Mucosa of descending colon (tissue), 3 donors: ENCODE data around the gene PRSS38. TPM values are rescaled to one million over a fixed set of nuclear protein-coding genes. Genes with fewer than 3 reads are reported as not detected.

Experiments used
- ATAC-seq: fragments of 200-7000 bp; cut with Tn5 transposase; one replicate; pipeline ENCODE4 v1.9.1; 2020; ENCODE audit warnings: mild to moderate bottlenecking, moderate library complexity
- DNase-seq, 3 donors: peaks; one replicate each; pipeline ENCODE4 v3.0.0-alpha.2; 2020
- H3K36me3 ChIP-seq: fragments of 200-600 bp; one replicate; pipeline ENCODE4 v1.8.0; 2021; ENCODE audit warnings: low read depth, mild to moderate bottlenecking
- H3K4me1 ChIP-seq: fragments of 200-600 bp; one replicate; pipeline ENCODE4 v1.8.0; 2021; ENCODE audit warnings: low read depth, mild to moderate bottlenecking
- H3K4me3 ChIP-seq: fragments of 200-600 bp; one replicate; pipeline ENCODE4 v1.8.0; 2021; ENCODE audit warnings: mild to moderate bottlenecking
- H3K9me3 ChIP-seq: fragments of 200-600 bp; one replicate; pipeline ENCODE4 v1.8.0; 2021; ENCODE audit warnings: mild to moderate bottlenecking
- CTCF ChIP-seq: fragments of 200-600 bp; IDR thresholded peaks from one replicate; pipeline ENCODE4 v1.8.0; 2022; ENCODE audit warnings: antibody characterized with exemption, mild to moderate bottlenecking
- intact Hi-C, 2 donors: fragments of 100-400 bp; cut with DNase I in 1 of 2; cut with micrococcal nuclease in 1 of 2; formaldehyde crosslinking; loops; one replicate each; pipeline versions ENCODE4 v1.11.0 to v1.11.1; 2022; cut with DNase I, micrococcal nuclease
- total RNA-seq, 3 donors: library from RNA; stranded (reverse); fragmentation: NEBNext Ultra II Directional in 2 of 3; extraction: Animal tissue kit (Norgen Biotek cat#: 25700) in 2 of 3; gene quantifications; one replicate each; pipeline versions ENCODE4 v1.2.1 to v1.2.4, GENCODE V29; 2021 to 2023
- donor health status: DM: no; HTN: no; CAD: no; lungs with moderate emphysema.
- donor health status: DM: no; HTN: no; CAD: no.
- donor health status: DM: no; HTN: yes; CAD: no.

PRSS38 gene
- total RNA-seq, 3 donors from 2014 or later = not detected

GRCh38 chr1:227797625-227798024, 17.9 kb upstream of the PRSS38 start:
- DNase-seq = no peak
- ATAC-seq = no peak
- H3K4me1 ChIP-seq = no peaks in the 10 kb centered on the region
- H3K4me3 ChIP-seq = no peak overlapping the region
- intact Hi-C loops = no loop called here
- no peak for TF ChIP-seq CTCF
- no peaks in the 10 kb centered on the region for H3K9me3 ChIP-seq
- no peaks in the 10 kb centered on the region for H3K36me3 ChIP-seq

- intact Hi-C loops = no loop called here
- TF ChIP-seq CTCF = no peak
- DNase-seq = no peak
- Histone ChIP-seq H3K36me3 (no peaks in the 10 kb centered on the region), H3K4me1 (no peaks in the 10 kb centered on the region), H3K9me3 (no peaks in the 10 kb centered on the region), H3K4me3 (no peak overlapping the region)
- no peak for ATAC-seq
Measured at GRCh38 chr1:227798078-227798802, 17.2 kb upstream of the PRSS38 start.

- TF ChIP-seq CTCF = no peak
- no peak for DNase-seq
- no peaks in the 10 kb centered on the region for H3K9me3 ChIP-seq
- no peak overlapping the region for H3K4me3 ChIP-seq
- no peaks in the 10 kb centered on the region for H3K4me1 ChIP-seq
- intact Hi-C loops = no loop called here
- H3K36me3 ChIP-seq = no peaks in the 10 kb centered on the region
- ATAC-seq = no peak
Measured at GRCh38 chr1:227799756-227800155, 15.7 kb upstream of the PRSS38 start.

GRCh38 chr1:227803933-227804332, 11.5 kb upstream of the PRSS38 start:
- Histone ChIP-seq H3K9me3 (no peaks in the 10 kb centered on the region), H3K36me3 (no peaks in the 10 kb centered on the region), H3K4me1 (no peaks in the 10 kb centered on the region), H3K4me3 (no peak overlapping the region)
- DNase-seq = no peak
- TF ChIP-seq CTCF = no peak
- ATAC-seq = no peak
- intact Hi-C loops = no loop called here

DNA sequence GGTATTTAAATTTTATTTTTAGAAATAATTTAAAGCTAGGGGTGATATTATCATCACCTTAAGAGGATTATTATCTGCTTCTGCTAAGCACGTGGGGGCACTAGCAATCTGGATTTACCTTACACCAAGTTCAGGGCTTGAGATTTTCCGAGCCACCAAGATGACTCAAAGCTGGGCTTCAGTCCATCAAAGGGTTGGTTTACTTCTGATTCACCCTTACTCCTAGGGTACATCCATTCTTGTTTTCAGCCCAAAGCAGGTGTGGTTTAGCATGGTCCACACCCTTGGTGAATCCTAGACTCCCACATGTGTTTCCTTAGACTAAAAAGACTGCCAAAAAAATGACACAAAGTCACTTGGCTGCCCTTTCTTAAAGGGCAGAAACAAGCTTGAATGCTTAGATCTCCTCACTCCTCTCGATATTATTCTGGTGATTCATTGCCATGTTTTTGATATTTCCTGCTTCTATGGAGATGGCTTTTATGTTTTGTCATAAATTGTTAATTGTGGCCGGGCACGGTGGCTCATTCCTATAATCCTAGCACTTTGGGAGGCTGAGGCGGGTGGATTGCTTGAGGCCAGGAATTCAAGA, 9.8 kb upstream of the PRSS38 start:
- no peak for DNase-seq
- Histone ChIP-seq H3K9me3 (no peaks in the 10 kb centered on the region), H3K4me3 (no peak overlapping the region), H3K4me1 (no peaks in the 10 kb centered on the region), H3K36me3 (no peaks in the 10 kb centered on the region)
- TF ChIP-seq CTCF = no peak
- ATAC-seq = no peak
- intact Hi-C loops = no loop called here
